HUES48 (cell line): Measurements from ENCODE around the gene UGT1A8.

Source experiments
- H3K27ac ChIP-seq: one replicate; pipeline ENCODE4 v1.7.0; 2013; ENCODE audit warnings: low read depth, low read length, inconsistent platforms
- H3K27me3 ChIP-seq: 2 replicates; pipeline ENCODE4 v1.6.1; 2013; ENCODE audit warnings: mild to moderate bottlenecking, low read length; ENCODE audit not compliant: control insufficient read depth, insufficient read depth
- H3K36me3 ChIP-seq: 2 replicates; pipeline ENCODE4 v1.6.1; 2013; ENCODE audit warnings: low read length; ENCODE audit not compliant: control insufficient read depth, insufficient read depth
- H3K4me1 ChIP-seq: 2 replicates; pipeline ENCODE4 v1.6.1; 2013; ENCODE audit warnings: mild to moderate bottlenecking, low read length; ENCODE audit not compliant: control insufficient read depth, insufficient read depth
- H3K4me3 ChIP-seq: 2 replicates; pipeline ENCODE4 v1.5.1; 2013; ENCODE audit warnings: mild to moderate bottlenecking, low read depth, low read length
- H3K9ac ChIP-seq: 2 replicates; pipeline ENCODE4 v1.6.1; 2013; ENCODE audit warnings: mild to moderate bottlenecking, low read depth, low read length, moderate library complexity
- H3K9me3 ChIP-seq: 2 replicates; pipeline ENCODE4 v1.6.1; 2013; ENCODE audit warnings: low read length; ENCODE audit not compliant: control insufficient read depth, insufficient read depth

UGT1A8 gene

GRCh38 chr2:233820774-233821105 is 203.3 kb downstream of the UGT1A8 start:
- Histone ChIP-seq H3K9ac (no peak overlapping the region), H3K4me3 (no peak overlapping the region), H3K4me1 (no peaks in the 10 kb centered on the region), H3K9me3 (no peaks in the 10 kb centered on the region), H3K27me3 (no peaks in the 10 kb centered on the region), H3K36me3 (no peaks in the 10 kb centered on the region), H3K27ac (no peak overlapping the region)

GRCh38 chr2:233821196-233821595 is 203.8 kb downstream of the UGT1A8 start:
- Histone ChIP-seq H3K4me3 (no peak overlapping the region), H3K27me3 (no peaks in the 10 kb centered on the region), H3K9ac (no peak overlapping the region), H3K36me3 (no peaks in the 10 kb centered on the region), H3K4me1 (no peaks in the 10 kb centered on the region), H3K27ac (no peak overlapping the region), H3K9me3 (no peaks in the 10 kb centered on the region)

GRCh38 chr2:233821709-233822100 is 204.3 kb downstream of the UGT1A8 start:
- no peak overlapping the region for H3K9ac ChIP-seq
- no peak overlapping the region for H3K4me3 ChIP-seq
- H3K9me3 ChIP-seq = no peaks in the 10 kb centered on the region
- no peak overlapping the region for H3K27ac ChIP-seq
- no peaks in the 10 kb centered on the region for H3K27me3 ChIP-seq
- H3K36me3 ChIP-seq = no peaks in the 10 kb centered on the region
- no peaks in the 10 kb centered on the region for H3K4me1 ChIP-seq

- no peaks in the 10 kb centered on the region for H3K36me3 ChIP-seq
Observed at GRCh38 chr2:233822101-233822771, 204.8 kb downstream of the UGT1A8 start.

More at GRCh38 chr2:233822101-233822771, 204.8 kb downstream of the UGT1A8 start:
- Histone ChIP-seq H3K9ac (no peak overlapping the region), H3K4me1 (no peaks in the 10 kb centered on the region), H3K27me3 (no peaks in the 10 kb centered on the region), H3K9me3 (no peaks in the 10 kb centered on the region), H3K4me3 (no peak overlapping the region), H3K27ac (no peak overlapping the region)
